Endodermal cell (in vitro differentiated cells): ENCODE measurements around the gene NKAPL. TPM values are rescaled to one million over a fixed set of nuclear protein-coding genes. Genes with fewer than 3 reads are reported as not detected.

Experiments used
- total RNA-seq, 2 donors: library from RNA; stranded (reverse); fragmentation: NEBNext Ultra II Directional in 1 of 2; extraction: Animal tissue kit (Norgen Biotek cat#: 25700) in 1 of 2; gene quantifications; 2 replicates in 1 of 2; 3 replicates in 1 of 2; pipeline ENCODE4 v1.2.1, GENCODE V29; 2021

Gene NKAPL
- total RNA-seq, 2 donors from 2014 or later, result 0.42 TPM; not detected in 1

Other genes starting within 250 kb of the NKAPL start
- 1 to 10 TPM; 5.7 to 7.1 TPM for gene ZNF165, start 178.7 kb upstream of the NKAPL start, total RNA-seq
- 1 to 10 TPM; 6.0 to 7.4 TPM for gene ZSCAN16, start 134.7 kb upstream of the NKAPL start, total RNA-seq
- gene ZKSCAN8, start 117.4 kb upstream of the NKAPL start, total RNA-seq, result 10 to 100 TPM; 29.0 to 41.6 TPM
- gene ZSCAN9, start 34.0 kb upstream of the NKAPL start, total RNA-seq, result 10 to 100 TPM; 23.1 to 32.1 TPM
- 1 to 10 TPM; 7.3 to 8.2 TPM for gene ZKSCAN4, start 7.0 kb upstream of the NKAPL start, total RNA-seq
- 10 to 100 TPM; 10.9 to 18.9 TPM for gene ZSCAN26, start 7.8 kb downstream of the NKAPL start, total RNA-seq
- 10 to 100 TPM in 1 of 2 donors, 1 to 10 TPM in 1; 8.7 to 10.8 TPM for gene PGBD1, start 22.3 kb downstream of the NKAPL start, total RNA-seq
- 1 to 10 TPM; 1.7 to 4.7 TPM for gene ZSCAN31, start 76.9 kb downstream of the NKAPL start, total RNA-seq
- 10 to 100 TPM; 10.1 to 11.4 TPM for gene ZKSCAN3, start 90.7 kb downstream of the NKAPL start, total RNA-seq
- 10 to 100 TPM; 10.5 to 12.8 TPM for gene ZSCAN12, start 140.4 kb downstream of the NKAPL start, total RNA-seq
- 1 to 10 TPM; 4.1 to 7.1 TPM for gene ZSCAN23, start 184.2 kb downstream of the NKAPL start, total RNA-seq